OCI-LY7 (cell line): ENCODE results near the gene PPP1R12C. TPM values are rescaled to one million over a fixed set of nuclear protein-coding genes. Genes with fewer than 3 reads are reported as not detected.

Experiments
- BruUV-seq: library from RNA; stranded (reverse); fragments of 400-500 nt; replicated peaks from 2 replicates; lab custom pipeline; 2021; lab: Mats Ljungman, UMichigan
- CTCF ChIA-PET: fragments of 300-600 bp; sonication (Branson Sonifier 250); formaldehyde crosslinking; loops from one replicate; lab custom pipeline; 2022; ENCODE audit warnings: antibody characterized with exemption; ENCODE audit not compliant: unreplicated experiment; lab: Charles Lee
- POLR2A ChIA-PET: fragments of 300-600 bp; sonication (Branson Sonifier 250); formaldehyde crosslinking; loops from one replicate; lab custom pipeline; 2022; ENCODE audit warnings: antibody characterized with exemption; lab: Charles Lee
- DNase-seq: peaks from one replicate; pipeline ENCODE4 v3.0.0-alpha.2; 2015; ENCODE audit warnings: low spot score
- H2AFZ ChIP-seq: fragments of 200-600 bp; sonication (generic), shearing (Covaris generic); 2 replicates; pipeline ENCODE4 v1.6.1; 2014; ENCODE audit warnings: mild to moderate bottlenecking, antibody characterized with exemption, low read length, moderate library complexity
- H3K27ac ChIP-seq: fragments of 200-600 bp; sonication (generic); 2 replicates; pipeline ENCODE4 v1.5.1; 2014; ENCODE audit warnings: mixed run types, low read depth, mild to moderate bottlenecking, moderate library complexity, low read length, inconsistent platforms; ENCODE audit not compliant: poor library complexity, severe bottlenecking
- H3K36me3 ChIP-seq: fragments of 200-600 bp; sonication (generic); 2 replicates; pipeline ENCODE4 v1.6.1; 2014; ENCODE audit warnings: mild to moderate bottlenecking, antibody characterized with exemption, low read length, moderate library complexity, mixed read lengths; ENCODE audit not compliant: insufficient read depth
- H3K4me1 ChIP-seq: fragments of 200-600 bp; sonication (generic); 2 replicates; pipeline ENCODE4 v1.5.1; 2014; ENCODE audit warnings: mild to moderate bottlenecking, low read length; ENCODE audit not compliant: insufficient read depth, poor library complexity, severe bottlenecking
- H3K4me2 ChIP-seq: fragments of 200-600 bp; sonication (generic); 2 replicates; pipeline ENCODE4 v1.6.1; 2014; ENCODE audit warnings: mild to moderate bottlenecking, low read length
- H3K4me3 ChIP-seq: fragments of 200-600 bp; sonication (generic); 2 replicates; pipeline ENCODE4 v1.5.1; 2014; ENCODE audit warnings: mild to moderate bottlenecking, low read depth, low read length; ENCODE audit not compliant: poor library complexity, severe bottlenecking
- H3K79me2 ChIP-seq: fragments of 200-600 bp; sonication (generic); 2 replicates; pipeline ENCODE4 v1.6.1; 2016; ENCODE audit warnings: low read depth, mild to moderate bottlenecking, low read length, moderate library complexity, mixed read lengths; ENCODE audit not compliant: insufficient read depth
- H3K9me2 ChIP-seq: fragments of 200-600 bp; sonication (generic); 2 replicates; pipeline ENCODE4 v1.6.1; 2016; ENCODE audit warnings: mild to moderate bottlenecking, low read length, mixed read lengths; ENCODE audit not compliant: insufficient read depth
- H3K9me3 ChIP-seq: fragments of 200-600 bp; sonication (generic); 2 replicates; pipeline ENCODE4 v1.6.1; 2014; ENCODE audit warnings: mild to moderate bottlenecking, mixed run types, low read length, mixed read lengths
- H4K20me1 ChIP-seq: fragments of 200-600 bp; sonication (generic); 2 replicates; pipeline ENCODE4 v1.6.1; 2014; ENCODE audit warnings: mild to moderate bottlenecking, antibody characterized with exemption, low read length, moderate library complexity, mixed read lengths; ENCODE audit not compliant: insufficient read depth
- CTCF ChIP-seq: fragments of 200-600 bp; sonication (generic); conservative IDR thresholded peaks from 2 replicates; pipeline ENCODE4 v1.5.1; 2014; ENCODE audit warnings: mild to moderate bottlenecking, antibody characterized with exemption, low read length, moderate library complexity, mixed read lengths
- EZH2phosphoT487 ChIP-seq: fragments of 200-600 bp; sonication (generic); IDR thresholded peaks from 2 replicates; pipeline ENCODE4 v1.6.1; 2018; ENCODE audit warnings: low read depth, borderline replicate concordance, mild to moderate bottlenecking, mixed run types, antibody characterized with exemption, low read length, moderate library complexity, mixed read lengths
- intact Hi-C: fragments of 100-400 bp; cut with micrococcal nuclease; formaldehyde crosslinking; loops from one replicate; pipeline ENCODE4 v1.10.0; 2022; ENCODE audit not compliant: unreplicated experiment
- total RNA-seq, 2 experiments: library from RNA; depleted of rRNA in 1 of 2; stranded (reverse); fragments of >200 nt in 1 of 2; shearing (Covaris generic) in 1 of 2; gene quantifications; 2 replicates each; pipeline ENCODE4 v1.2.3, GENCODE V29; 2014 to 2022

The PPP1R12C gene
- total RNA-seq, 2 experiments from 2014 or later: 177 to 211 TPM

GRCh38 chr19:55095260-55096060 is 22.0 kb downstream of the PPP1R12C start:
- Histone ChIP-seq H3K27ac (no peak overlapping the region), H4K20me1 (no peaks in the 10 kb centered on the region), H3K4me3 (no peak overlapping the region), H3K36me3 (peaks cover 73% of the 10 kb centered on the region), H2AFZ (no peak overlapping the region), H3K4me1 (no peaks in the 10 kb centered on the region), H3K9me3 (no peaks in the 10 kb centered on the region), H3K9me2 (no peaks in the 10 kb centered on the region), H3K79me2 (no peaks in the 10 kb centered on the region), H3K4me2 (no peak overlapping the region)
- TF ChIP-seq EZH2phosphoT487 (no peak), CTCF (no peak)
- intact Hi-C loops: no loop called here
- POLR2A ChIA-PET: no interaction called here
- CTCF ChIA-PET: no interaction called here
- DNase-seq: no peak
- no TSS peak for BruUV-seq

GRCh38 chr19:55094456-55095259 is 22.8 kb downstream of the PPP1R12C start:
- Histone ChIP-seq H3K27ac (no peak overlapping the region), H3K4me3 (no peak overlapping the region), H3K79me2 (no peaks in the 10 kb centered on the region), H3K4me2 (no peak overlapping the region), H3K9me3 (no peaks in the 10 kb centered on the region), H3K4me1 (no peaks in the 10 kb centered on the region), H2AFZ (no peak overlapping the region), H3K36me3 (peaks cover 73% of the 10 kb centered on the region), H4K20me1 (no peaks in the 10 kb centered on the region), H3K9me2 (no peaks in the 10 kb centered on the region)
- no peak for TF ChIP-seq EZH2phosphoT487
- TF ChIP-seq CTCF: no peak
- DNase-seq: no peak
- intact Hi-C loops: no loop called here
- ChIA-PET CTCF (no interaction called here), POLR2A (no interaction called here)
- BruUV-seq: no TSS peak
